ENCODE measurements around the gene ZNF451.

- no peak for TF ChIP-seq CTCF (IDR thresholded peaks at IDR 0.05; ENCODE audit: insufficient read depth, low read length)
- TF ChIP-seq REST (IDR thresholded peaks at IDR 0.05; ENCODE audit: insufficient replicate concordance, low read depth): no peak
- no peak for TF ChIP-seq POLR2AphosphoS5 (IDR thresholded peaks at IDR 0.05; ENCODE audit: low read depth)
Measured at GRCh38 chr6:57163956-57164355, 74.0 kb downstream of the ZNF451 start.

Data from HL-60 (cell line).